Neural cell (in vitro differentiated cells): Measurements from ENCODE around the gene ZNF879. TPM values are rescaled to one million over a fixed set of nuclear protein-coding genes. Genes with fewer than 3 reads are reported as not detected.

ENCODE experiments used
- H2AFZ ChIP-seq: fragments of 200-600, 300-800 bp; sonication (generic), shearing (Covaris generic); 2 replicates; pipeline ENCODE4 v1.6.0; 2014; ENCODE audit warnings: low read depth, mild to moderate bottlenecking, antibody characterized with exemption, low read length, moderate library complexity
- H3F3A ChIP-seq: fragments of 200-600 bp; shearing (Covaris generic); 2 replicates; pipeline ENCODE4 v1.6.1; 2016; ENCODE audit warnings: mild to moderate bottlenecking, moderate library complexity, mixed read lengths, antibody characterized with exemption, low read length; ENCODE audit not compliant: insufficient read depth, poor library complexity, severe bottlenecking
- H3K27ac ChIP-seq: fragments of 200-600, 300-800 bp; sonication (generic), shearing (Covaris generic); 2 replicates; pipeline ENCODE4 v1.5.1; 2014; ENCODE audit warnings: mild to moderate bottlenecking, low read length, moderate library complexity
- H3K27me3 ChIP-seq: fragments of 300-800, 200-600 bp; sonication (generic), shearing (Covaris generic); 2 replicates; pipeline ENCODE4 v1.6.0; 2014; ENCODE audit warnings: mild to moderate bottlenecking, low read depth, low read length, moderate library complexity; ENCODE audit not compliant: insufficient read depth
- H3K36me3 ChIP-seq: fragments of 300-800, 200-600 bp; sonication (generic), shearing (Covaris generic); 2 replicates; pipeline ENCODE4 v1.5.1; 2014; ENCODE audit warnings: mild to moderate bottlenecking, antibody characterized with exemption, low read length, moderate library complexity; ENCODE audit not compliant: insufficient read depth
- H3K4me2 ChIP-seq: fragments of 300-800, 200-600 bp; sonication (generic), shearing (Covaris generic); 2 replicates; pipeline ENCODE4 v1.6.0; 2014; ENCODE audit warnings: mild to moderate bottlenecking, low read length
- H3K4me3 ChIP-seq: fragments of 300-800, 200-600 bp; sonication (generic), shearing (Covaris generic); 2 replicates; pipeline ENCODE4 v1.5.1; 2014; ENCODE audit warnings: mild to moderate bottlenecking, low read length, moderate library complexity
- H3K79me2 ChIP-seq: fragments of 200-600 bp; shearing (Covaris generic); replicated peaks from 2 replicates; pipeline ENCODE4 v1.6.0; 2014; ENCODE audit warnings: mild to moderate bottlenecking, low read length, moderate library complexity; ENCODE audit not compliant: insufficient read depth
- H3K9ac ChIP-seq: fragments of 300-800, 200-600 bp; sonication (generic), shearing (Covaris generic); 2 replicates; pipeline ENCODE4 v1.6.1; 2016; ENCODE audit warnings: mild to moderate bottlenecking, low read length, mixed read lengths
- H3K9me2 ChIP-seq: fragments of 200-600 bp; shearing (Covaris generic); 2 replicates; pipeline ENCODE4 v1.6.1; 2016; ENCODE audit warnings: mild to moderate bottlenecking, low read length, mixed read lengths; ENCODE audit not compliant: insufficient read depth
- H3K9me3 ChIP-seq: fragments of 200-600, 300-800 bp; sonication (generic), shearing (Covaris generic); 2 replicates; pipeline ENCODE4 v1.6.1; 2016; ENCODE audit warnings: mild to moderate bottlenecking, mixed run types, low read length, moderate library complexity, mixed read lengths
- H4K20me1 ChIP-seq: fragments of 200-600 bp; shearing (Covaris generic); 2 replicates; pipeline ENCODE4 v1.6.1; 2016; ENCODE audit warnings: mild to moderate bottlenecking, mixed run types; ENCODE audit not compliant: insufficient read depth
- EP300 ChIP-seq: fragments of 450-650 bp; conservative IDR thresholded peaks from 2 replicates; pipeline ENCODE4 v1.6.1; 2014; ENCODE audit warnings: antibody characterized with exemption, mild to moderate bottlenecking, moderate library complexity; ENCODE audit not compliant: poor library complexity, severe bottlenecking
- EZH2 ChIP-seq: fragments of 200-600, 300-800 bp; shearing (Covaris generic), sonication (generic); IDR thresholded peaks from 2 replicates; pipeline ENCODE4 v1.6.1; 2014; ENCODE audit warnings: antibody characterized with exemption, low read length, borderline replicate concordance, mild to moderate bottlenecking; ENCODE audit not compliant: insufficient read depth, poor library complexity, severe bottlenecking
- MXI1 ChIP-seq: fragments of 450-650 bp; conservative IDR thresholded peaks from 2 replicates; pipeline ENCODE4 v1.6.1; 2014; ENCODE audit warnings: antibody characterized with exemption, mild to moderate bottlenecking; ENCODE audit not compliant: poor library complexity, severe bottlenecking
- POLR2AphosphoS5 ChIP-seq: IDR thresholded peaks from 2 replicates; pipeline ENCODE4 v1.6.1; 2012
- RAD21 ChIP-seq: fragments of 450-650 bp; conservative IDR thresholded peaks from 2 replicates; pipeline ENCODE4 v1.6.1; 2014; ENCODE audit warnings: antibody characterized with exemption, mild to moderate bottlenecking, moderate library complexity
- SMC3 ChIP-seq: fragments of 450-650 bp; conservative IDR thresholded peaks from 2 replicates; pipeline ENCODE4 v1.6.1; 2014; ENCODE audit warnings: antibody characterized with exemption, mild to moderate bottlenecking, moderate library complexity; ENCODE audit not compliant: poor library complexity
- TAF1 ChIP-seq: IDR thresholded peaks from 2 replicates; pipeline ENCODE4 v1.6.1; 2012; ENCODE audit warnings: low read depth
- polyA plus RNA-seq: library from polyadenylated mRNA; depleted of rRNA; stranded (reverse); fragments of >200 nt; gene quantifications from 2 replicates; pipeline ENCODE4 v1.2.3, GENCODE V29; 2014
- TF ChIP-seq, protein P1 (sequence below): fragments of 450-650 bp; IDR thresholded peaks from 2 replicates; pipeline ENCODE4 v1.5.1; 2014; ENCODE audit warnings: antibody characterized with exemption, mild to moderate bottlenecking, moderate library complexity; ENCODE audit not compliant: poor library complexity, severe bottlenecking
- TF ChIP-seq, protein P2 (sequence below): IDR thresholded peaks from 2 replicates; pipeline ENCODE4 v1.6.1; 2012; ENCODE audit warnings: borderline replicate concordance

ZNF879 gene
- polyA plus RNA-seq, 1 donor from 2014 or later = 18.7 TPM

DNA sequence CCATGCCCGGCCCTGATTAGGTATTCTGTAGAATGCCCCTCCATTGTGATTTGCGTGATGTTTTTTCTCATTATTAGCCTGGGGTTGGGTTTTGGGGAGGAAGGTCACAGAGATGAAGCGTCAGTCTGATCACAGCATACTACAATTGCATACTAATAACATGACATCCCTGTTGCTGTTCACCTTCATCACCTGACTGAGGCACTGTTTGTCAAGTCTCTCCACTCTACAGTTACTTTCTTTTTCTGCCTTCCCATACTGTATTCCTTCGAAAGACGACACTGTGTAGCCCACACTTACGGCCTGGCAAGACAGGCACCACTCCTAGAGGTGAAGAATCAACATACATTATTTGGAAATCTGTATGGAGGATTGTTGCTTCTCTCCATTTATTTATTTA is 42.1 kb downstream of the ZNF879 start:
- Histone ChIP-seq H3K4me3 (no peak overlapping the region), H2AFZ (no peak overlapping the region), H3K9me2 (no peaks in the 10 kb centered on the region), H3F3A (no peaks in the 10 kb centered on the region), H3K36me3 (no peaks in the 10 kb centered on the region), H3K27me3 (no peaks in the 10 kb centered on the region), H3K4me2 (no peak overlapping the region), H3K9me3 (peaks cover 3% of the 10 kb centered on the region), H3K9ac (no peak overlapping the region), H3K27ac (no peak overlapping the region), H3K79me2 (no peaks in the 10 kb centered on the region), H4K20me1 (no peaks in the 10 kb centered on the region)
- TF ChIP-seq RAD21 (no peak), MXI1 (no peak), POLR2AphosphoS5 (no peak), EP300 (no peak), TAF1 (no peak), SMC3 (no peak), EZH2 (no peak)
- TF ChIP-seq, protein P1, sequence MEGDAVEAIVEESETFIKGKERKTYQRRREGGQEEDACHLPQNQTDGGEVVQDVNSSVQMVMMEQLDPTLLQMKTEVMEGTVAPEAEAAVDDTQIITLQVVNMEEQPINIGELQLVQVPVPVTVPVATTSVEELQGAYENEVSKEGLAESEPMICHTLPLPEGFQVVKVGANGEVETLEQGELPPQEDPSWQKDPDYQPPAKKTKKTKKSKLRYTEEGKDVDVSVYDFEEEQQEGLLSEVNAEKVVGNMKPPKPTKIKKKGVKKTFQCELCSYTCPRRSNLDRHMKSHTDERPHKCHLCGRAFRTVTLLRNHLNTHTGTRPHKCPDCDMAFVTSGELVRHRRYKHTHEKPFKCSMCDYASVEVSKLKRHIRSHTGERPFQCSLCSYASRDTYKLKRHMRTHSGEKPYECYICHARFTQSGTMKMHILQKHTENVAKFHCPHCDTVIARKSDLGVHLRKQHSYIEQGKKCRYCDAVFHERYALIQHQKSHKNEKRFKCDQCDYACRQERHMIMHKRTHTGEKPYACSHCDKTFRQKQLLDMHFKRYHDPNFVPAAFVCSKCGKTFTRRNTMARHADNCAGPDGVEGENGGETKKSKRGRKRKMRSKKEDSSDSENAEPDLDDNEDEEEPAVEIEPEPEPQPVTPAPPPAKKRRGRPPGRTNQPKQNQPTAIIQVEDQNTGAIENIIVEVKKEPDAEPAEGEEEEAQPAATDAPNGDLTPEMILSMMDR = no peak
- TF ChIP-seq, protein P2, sequence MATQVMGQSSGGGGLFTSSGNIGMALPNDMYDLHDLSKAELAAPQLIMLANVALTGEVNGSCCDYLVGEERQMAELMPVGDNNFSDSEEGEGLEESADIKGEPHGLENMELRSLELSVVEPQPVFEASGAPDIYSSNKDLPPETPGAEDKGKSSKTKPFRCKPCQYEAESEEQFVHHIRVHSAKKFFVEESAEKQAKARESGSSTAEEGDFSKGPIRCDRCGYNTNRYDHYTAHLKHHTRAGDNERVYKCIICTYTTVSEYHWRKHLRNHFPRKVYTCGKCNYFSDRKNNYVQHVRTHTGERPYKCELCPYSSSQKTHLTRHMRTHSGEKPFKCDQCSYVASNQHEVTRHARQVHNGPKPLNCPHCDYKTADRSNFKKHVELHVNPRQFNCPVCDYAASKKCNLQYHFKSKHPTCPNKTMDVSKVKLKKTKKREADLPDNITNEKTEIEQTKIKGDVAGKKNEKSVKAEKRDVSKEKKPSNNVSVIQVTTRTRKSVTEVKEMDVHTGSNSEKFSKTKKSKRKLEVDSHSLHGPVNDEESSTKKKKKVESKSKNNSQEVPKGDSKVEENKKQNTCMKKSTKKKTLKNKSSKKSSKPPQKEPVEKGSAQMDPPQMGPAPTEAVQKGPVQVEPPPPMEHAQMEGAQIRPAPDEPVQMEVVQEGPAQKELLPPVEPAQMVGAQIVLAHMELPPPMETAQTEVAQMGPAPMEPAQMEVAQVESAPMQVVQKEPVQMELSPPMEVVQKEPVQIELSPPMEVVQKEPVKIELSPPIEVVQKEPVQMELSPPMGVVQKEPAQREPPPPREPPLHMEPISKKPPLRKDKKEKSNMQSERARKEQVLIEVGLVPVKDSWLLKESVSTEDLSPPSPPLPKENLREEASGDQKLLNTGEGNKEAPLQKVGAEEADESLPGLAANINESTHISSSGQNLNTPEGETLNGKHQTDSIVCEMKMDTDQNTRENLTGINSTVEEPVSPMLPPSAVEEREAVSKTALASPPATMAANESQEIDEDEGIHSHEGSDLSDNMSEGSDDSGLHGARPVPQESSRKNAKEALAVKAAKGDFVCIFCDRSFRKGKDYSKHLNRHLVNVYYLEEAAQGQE = no peak

DNA sequence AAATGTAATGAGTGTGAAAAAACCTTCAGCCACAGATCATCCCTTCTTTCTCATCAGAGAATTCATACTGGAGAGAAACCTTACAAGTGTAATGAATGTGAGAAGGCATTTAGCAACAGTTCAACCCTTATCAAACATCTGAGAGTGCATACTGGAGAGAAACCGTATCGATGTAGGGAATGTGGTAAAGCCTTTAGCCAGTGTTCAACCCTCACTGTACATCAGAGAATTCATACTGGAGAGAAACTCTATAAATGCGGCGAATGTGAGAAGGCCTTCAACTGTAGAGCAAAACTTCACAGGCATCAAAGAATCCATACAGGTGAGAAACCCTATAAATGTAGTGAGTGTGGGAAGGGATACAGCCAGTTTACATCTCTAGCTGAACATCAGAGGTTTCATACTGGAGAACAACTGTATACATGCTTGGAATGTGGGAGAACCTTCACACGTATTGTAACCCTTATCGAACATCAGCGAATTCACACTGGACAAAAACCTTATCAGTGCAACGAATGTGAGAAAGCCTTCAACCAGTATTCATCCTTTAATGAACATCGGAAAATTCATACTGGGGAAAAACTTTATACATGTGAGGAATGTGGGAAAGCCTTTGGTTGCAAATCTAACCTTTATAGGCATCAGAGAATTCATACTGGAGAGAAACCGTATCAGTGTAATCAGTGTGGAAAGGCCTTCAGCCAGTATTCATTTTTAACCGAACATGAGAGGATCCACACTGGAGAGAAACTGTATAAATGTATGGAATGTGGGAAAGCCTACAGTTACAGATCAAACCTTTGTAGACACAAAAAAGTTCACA is 55.8 kb downstream of the ZNF879 start:
- no peaks in the 10 kb centered on the region for H4K20me1 ChIP-seq
- no peaks in the 10 kb centered on the region for H3K36me3 ChIP-seq

More for the DNA sequence above, 55.8 kb downstream of the ZNF879 start:
- Histone ChIP-seq H3K27ac (no peak overlapping the region), H3K4me2 (no peak overlapping the region), H2AFZ (no peak overlapping the region), H3K9me2 (no peaks in the 10 kb centered on the region), H3K27me3 (no peaks in the 10 kb centered on the region), H3K9me3 (peaks cover 23% of the 10 kb centered on the region), H3K4me3 (no peak overlapping the region), H3K79me2 (no peaks in the 10 kb centered on the region), H3K9ac (no peak overlapping the region), H3F3A (no peaks in the 10 kb centered on the region)
- TF ChIP-seq, protein P1 = no peak
- TF ChIP-seq MXI1 = no peak
- TF ChIP-seq EP300 = no peak
- no peak for TF ChIP-seq EZH2
- TF ChIP-seq, protein P2 = no peak
- no peak for TF ChIP-seq POLR2AphosphoS5
